HG03460 (cell line): ENCODE data around the gene TRHDE.

ENCODE experiments used
- ATAC-seq: cut with Tn5 transposase; IDR thresholded peaks from one replicate; pipeline ENCODE4 v1.9.1; 2021; ENCODE audit not compliant: unreplicated experiment

Gene TRHDE

DNA sequence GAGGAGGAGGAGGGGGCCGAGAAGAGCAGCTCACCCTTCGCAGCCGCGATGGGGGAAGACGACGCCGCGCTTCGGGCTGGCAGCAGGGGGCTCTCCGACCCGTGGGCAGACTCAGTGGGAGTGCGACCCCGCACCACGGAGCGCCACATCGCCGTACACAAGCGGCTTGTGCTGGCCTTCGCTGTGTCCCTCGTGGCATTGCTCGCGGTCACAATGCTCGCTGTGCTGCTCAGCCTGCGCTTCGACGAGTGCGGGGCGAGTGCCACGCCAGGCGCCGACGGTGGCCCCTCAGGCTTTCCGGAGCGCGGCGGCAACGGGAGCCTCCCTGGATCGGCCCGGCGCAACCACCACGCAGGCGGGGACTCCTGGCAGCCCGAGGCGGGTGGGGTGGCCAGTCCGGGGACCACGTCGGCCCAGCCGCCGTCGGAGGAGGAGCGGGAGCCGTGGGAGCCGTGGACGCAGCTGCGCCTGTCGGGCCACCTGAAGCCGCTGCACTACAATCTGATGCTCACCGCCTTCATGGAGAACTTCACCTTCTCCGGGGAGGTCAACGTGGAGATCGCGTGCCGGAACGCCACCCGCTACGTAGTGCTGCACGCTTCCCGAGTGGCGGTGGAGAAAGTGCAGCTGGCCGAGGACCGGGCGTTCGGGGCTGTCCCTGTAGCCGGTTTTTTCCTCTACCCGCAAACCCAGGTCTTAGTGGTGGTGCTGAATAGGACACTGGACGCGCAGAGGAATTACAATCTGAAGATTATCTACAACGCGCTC lies 745 bp downstream of the TRHDE start:
- ATAC-seq = no peak

DNA sequence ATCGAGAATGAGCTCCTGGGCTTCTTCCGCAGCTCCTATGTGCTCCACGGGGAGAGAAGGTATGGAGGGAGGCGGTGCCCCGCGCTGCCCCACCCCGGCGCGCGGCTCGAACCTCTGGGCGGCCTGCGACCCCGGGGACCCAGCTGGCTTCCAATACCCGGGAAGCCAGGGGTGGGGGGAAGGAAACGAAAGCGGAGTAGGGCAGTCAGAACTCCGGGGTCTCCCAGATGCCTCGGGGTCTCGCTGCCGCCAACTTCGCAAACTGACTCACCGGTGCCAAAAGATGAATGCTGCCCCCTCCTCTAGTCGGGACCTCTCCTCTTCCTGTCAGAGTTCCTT lies 1.3 kb downstream of the TRHDE start:
- no peak for ATAC-seq

DNA sequence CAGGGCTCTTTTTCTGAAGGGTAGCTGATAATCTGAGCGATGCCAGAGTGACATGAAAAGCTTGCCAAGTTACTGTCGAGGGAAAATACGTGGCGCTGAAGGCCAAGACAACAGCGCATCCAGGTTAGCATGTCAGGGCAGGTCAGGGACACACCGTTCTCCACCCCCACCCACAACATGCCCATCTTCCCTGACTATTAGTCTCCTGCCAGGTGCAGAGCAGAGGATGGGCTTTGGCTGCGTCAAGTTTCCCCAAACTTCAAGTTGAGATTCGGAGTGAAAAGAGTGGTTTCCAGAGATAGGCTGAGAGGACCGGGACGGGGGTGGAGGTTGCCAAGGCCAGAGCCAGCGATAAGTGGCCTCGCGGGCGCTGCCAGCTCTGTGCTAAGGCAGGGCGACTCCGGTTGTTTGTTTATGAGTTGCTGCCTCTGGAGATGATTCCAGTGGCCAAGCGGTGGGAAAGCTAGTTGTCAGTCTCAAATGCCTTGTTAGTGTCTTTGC lies 1.7 kb downstream of the TRHDE start:
- no peak for ATAC-seq

DNA sequence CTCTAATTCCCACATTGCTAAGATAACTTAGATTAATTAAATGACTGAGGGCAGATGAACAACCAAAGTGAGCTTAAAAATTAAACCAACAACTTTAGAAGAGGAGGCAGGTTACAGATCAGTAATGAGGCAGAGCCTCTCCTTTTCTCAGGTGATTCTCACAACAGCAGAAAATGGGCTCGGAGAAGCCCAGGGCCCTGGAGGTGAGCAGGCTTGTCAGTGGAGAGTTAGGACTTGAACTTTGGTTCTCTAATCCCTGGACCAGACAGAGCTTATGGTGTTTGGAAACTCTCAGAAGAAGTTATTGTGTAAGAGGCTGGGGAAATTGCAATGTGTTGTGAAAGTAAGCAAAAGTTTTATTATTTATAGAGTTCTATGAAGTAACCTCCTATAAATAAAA lies 2.8 kb downstream of the TRHDE start:
- no peak for ATAC-seq

DNA sequence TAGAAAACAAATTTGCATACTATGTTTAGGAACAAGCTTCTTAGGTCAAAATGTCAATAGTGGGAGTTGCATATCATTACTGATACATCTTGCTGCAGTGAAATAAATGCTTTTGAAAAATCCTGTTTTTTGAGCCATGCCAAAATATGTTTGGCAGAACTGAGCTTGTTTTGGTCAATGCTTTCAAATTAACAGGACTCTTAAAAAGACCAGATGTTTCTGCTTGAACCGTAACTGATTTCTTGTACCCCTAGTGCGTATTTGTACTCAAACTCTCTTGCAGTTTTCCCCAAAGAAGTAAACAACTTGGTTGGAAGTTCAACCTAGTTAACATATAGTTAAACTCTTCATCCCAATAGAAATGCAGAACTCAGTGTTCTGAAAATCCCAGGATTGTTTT lies 3.4 kb downstream of the TRHDE start:
- ATAC-seq = no peak

DNA sequence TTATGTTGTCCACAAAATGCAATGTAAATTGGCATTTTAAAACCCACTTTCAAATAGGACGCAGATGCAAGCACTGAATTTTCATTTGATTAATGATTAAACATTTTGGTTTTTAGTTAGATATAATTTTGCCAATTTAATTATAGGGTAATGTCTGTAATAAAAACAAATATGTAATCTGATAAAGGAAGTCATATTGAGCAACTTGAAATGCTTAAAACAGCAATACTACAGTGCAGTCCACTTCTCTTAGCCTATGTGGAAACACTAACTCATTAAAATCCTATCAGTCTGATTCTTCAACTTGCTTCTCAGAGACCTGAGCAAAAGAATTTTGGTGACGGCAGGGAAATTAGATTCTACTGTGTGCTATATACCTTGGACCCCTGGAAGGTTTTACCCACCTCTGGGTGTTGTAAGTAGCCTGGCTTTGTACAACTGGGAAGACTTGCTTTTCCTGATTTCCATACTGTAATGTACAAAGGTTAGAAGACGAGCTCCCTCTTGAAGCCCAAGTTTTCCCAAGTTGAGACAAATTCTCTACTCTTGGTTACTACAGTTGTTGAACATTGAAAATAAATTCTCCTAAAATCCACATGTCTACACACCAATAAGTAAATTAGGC lies 4.1 kb downstream of the TRHDE start:
- no peak for ATAC-seq

DNA sequence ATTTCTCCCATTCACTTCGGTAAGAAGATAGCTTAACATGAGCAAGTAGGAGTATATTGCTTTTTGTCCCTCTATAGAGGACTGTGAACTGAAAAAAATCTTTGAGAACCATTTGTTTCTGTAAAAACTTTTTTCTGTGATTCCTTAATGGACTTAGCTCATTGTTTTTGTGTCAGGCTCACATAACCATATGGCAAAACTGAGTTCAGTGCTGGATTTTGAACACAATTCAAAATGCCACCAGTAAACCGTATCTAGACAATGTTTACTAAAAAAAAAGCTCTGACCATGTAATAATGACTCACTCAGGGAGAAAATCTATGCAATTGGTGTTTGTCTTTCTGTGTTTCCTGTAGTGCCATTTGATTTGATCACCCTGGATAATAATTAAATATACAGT lies 5.2 kb downstream of the TRHDE start:
- ATAC-seq = no peak

DNA sequence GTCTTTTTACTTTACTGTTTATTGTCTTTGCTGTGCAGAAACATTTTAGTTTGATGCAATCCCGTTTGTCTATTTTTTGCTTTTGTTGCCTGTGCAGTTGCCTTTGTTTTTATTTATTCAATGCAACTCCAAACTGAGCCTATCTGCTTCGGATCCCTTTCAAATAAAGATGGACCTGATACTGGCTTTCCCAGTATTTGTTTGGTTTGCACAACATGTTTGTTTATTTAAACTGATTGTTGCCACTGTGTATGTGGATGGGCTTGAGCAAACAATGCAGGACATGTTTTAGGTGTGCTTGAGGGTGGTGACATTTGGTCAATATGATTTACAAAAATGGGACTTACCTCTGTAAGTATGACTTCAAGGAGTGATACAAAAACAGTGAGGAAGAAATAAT lies 6.7 kb downstream of the TRHDE start:
- no peak for ATAC-seq

DNA sequence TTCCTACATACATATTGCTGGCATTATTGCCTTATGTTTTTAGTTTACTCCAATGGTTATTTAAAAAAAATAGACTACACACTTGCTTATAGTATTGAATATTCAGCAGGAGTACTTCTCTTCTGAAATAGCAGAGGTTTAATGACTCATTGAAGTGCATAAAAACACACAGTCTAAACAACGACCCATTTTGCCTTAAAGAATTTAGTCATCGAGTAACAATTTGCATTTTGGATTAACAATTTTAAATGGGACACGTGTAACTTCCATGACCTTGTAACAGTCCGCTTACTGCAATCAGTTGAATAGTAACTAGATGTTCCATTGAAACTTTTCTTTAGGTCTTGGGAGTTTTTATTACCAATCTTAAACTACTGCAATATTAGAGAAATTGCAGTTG lies 9.0 kb downstream of the TRHDE start:
- no peak for ATAC-seq

DNA sequence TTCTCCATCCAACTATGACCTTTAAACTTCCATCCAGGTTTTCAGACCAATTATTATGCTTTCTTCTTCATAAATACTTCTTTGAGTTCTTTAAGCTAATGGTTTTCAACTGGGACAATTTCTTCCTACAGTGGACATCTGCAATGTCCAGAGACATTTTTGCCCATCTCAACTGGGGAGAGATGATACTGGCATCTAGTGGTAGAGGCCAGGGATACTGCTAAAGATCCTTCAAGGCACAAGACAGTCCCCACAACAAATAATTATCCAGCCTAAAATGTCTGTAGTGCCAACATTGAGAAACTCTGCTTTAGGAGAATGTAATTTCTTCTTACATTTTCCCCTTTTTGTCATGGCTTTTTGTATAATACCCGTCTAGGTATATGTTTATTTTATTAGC lies 10.6 kb downstream of the TRHDE start:
- ATAC-seq = no peak

DNA sequence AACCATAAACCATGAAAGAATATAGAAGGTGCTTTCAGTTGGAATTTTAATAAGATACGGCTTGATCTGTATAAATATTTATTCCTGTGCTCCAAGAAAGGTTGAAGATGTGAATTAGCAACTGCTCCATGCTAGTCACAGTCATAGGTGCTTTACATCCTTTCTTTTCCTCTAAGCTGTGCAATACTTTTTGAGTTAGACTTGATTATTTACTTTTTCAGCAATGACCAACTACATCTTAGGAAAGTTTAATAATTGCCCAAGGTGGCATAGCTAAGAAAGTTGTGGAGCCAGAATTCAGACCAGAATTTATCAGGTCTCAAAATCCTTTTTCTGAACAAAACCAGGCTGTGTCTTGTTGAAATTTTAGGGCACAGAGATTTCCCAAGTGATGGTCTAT lies 13.7 kb downstream of the TRHDE start:
- no peak for ATAC-seq

DNA sequence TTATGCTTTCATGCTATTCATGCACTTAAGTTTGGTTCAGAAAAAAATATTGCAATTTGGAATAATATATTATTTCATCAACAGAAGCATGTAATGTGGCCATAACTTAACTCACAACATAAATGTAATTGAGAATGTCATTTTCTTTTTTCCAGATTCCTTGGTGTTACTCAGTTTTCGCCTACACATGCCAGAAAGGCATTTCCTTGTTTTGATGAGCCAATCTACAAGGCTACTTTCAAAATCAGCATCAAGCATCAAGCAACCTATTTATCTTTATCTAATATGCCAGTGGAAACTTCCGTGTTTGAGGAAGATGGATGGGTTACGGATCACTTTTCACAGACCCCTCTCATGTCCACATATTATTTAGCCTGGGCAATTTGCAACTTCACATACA lies 14.4 kb downstream of the TRHDE start:
- ATAC-seq = no peak

DNA sequence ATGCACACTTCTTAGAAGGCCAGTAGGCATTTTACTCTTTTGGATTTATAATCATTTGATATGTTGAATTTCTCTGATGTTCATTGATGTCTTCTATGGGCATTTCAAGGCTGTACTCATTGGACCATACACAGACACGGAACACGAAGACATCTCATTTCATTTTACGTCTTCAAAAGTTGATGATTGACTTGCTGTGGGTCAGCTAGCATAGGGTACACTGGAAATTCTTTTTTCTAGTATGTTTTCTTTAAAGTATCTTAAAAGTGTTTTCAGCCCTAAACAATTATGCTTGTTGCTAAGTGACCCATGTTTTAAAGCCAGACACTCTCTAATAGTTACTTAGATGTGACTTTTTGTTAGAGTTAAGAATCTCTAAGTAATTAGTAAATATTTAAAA lies 16.3 kb downstream of the TRHDE start:
- no peak for ATAC-seq

DNA sequence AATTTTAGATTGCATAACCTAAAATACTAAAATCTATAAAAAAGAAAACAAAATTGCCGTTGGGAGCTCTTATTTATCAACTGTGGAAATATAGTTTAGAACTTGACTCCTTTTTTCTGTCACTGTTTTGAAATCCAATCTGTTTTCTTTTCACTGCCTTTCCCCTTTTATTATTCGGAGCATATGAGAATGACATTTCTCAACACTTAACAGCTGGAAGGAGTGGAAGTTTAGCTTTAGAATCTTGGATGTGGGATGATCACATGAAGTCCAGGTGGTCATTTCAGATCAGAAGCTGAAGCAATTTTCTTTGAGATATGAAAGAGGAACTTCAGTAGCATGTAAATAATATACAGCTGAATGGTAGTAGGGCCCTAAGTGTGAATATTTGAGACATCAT lies 16.7 kb downstream of the TRHDE start:
- ATAC-seq = no peak

DNA sequence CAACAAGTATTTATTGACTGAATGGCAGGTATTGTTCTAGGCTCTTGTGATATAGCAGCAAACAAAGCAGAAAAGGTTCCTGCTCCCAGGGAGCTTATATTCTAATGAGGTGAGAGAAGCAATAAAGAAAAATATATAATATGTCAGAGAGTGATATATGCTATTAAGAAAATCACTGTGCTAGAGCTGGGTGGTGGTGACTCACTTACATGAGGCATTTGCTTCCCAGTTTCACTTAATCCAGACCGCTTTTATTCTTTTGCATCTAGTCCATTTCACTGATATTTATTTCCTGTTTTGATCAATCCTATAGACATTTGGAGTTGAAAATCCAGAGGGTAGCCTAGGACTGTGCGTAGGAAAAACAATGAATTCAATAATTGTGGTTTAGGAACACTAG lies 17.5 kb downstream of the TRHDE start:
- ATAC-seq = no peak

DNA sequence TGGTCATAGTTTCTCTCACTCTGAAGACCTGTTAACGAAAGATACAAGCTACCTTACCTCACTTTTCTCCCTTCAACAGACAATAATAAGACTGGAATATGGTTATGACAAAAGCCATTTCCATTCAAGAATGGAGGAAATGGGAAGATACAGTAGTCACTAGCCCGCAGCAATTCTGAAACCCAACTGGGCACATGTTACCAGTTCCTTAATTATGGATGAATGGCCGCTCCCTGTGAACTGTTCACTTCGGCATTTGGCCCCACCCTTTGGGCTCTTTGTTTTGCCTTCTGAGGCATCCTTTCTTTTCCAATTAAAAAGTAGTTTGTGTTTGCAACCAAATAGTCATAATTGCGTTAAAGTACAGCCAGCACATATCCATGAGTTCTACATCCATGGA lies 19.0 kb downstream of the TRHDE start:
- ATAC-seq = no peak

DNA sequence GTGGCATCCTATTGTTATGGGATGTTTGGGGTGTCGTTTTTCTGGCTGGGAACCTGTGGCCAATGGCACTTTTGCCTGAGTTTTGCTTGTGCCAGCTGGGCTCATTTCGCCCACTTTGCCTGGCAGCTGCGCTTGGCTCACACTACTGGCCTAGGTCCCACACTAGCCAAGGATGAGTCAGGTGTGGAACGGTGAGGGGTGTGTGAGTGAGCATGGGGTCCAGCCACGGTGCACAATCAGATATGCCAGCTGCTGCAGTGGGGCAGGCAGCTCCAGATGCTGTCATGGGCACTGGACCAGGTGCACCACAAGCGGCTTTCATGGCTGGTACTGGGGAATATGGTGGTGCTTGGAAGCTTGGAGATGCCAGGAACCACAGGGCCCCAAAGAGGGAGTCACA lies 21.5 kb downstream of the TRHDE start:
- ATAC-seq = no peak

DNA sequence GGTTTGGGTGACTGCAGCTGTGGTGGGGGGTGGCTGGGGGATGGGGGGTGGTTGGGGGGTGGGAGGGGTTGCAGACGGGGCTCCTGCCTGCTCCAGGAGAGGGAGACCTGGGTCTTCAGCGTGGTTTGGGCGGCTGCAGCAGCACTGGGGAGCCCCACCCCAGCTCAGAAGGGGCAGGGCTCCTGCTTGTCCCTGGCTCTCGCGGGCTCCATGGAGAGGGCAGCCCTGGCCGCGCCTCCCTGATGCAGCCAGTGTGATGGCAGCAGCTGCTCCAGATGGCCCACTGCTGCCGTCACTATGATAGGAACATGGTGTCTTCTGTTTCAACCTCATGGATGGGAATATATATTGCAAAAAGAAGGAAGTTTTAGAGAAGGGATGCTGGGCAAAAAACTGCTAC lies 22.9 kb downstream of the TRHDE start:
- ATAC-seq = no peak

DNA sequence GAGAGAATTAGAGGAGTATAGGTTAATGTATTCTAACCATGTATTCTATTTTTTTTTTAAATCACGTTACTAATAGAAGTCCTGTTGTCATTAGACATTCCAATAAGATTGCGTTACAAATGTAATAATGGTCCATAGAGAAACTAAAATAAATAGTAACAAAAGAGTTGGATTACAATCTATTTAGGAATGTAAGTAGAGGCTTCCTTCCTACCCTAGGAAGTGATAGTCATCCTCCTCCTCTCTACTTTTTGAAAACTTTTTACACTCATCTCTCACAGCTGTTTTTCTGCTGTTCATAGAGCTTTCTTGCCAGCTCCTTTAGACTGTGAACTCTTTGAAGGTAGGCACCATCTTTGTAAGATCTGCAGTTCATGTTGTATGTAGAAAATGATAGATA lies 23.6 kb downstream of the TRHDE start:
- ATAC-seq = no peak

DNA sequence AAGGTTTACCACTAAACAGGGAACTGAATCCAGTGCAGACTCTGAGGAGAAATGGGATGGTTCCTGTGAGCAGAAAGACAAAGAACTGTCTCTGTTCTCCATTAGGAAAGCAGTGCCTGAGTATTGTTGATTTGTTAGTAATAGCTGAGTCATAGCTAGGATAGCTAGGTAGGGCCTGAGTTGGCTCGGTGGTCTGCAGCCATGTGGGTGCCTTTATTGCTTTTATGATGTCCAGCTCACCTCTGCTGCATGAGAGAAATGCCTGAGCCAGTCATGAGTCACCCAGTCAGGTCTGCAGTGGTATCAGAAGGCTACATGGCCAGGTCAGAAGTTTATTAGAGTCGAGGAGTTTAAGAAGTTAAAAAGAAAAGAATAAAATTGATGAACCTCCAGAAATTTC lies 24.2 kb downstream of the TRHDE start:
- ATAC-seq = no peak

DNA sequence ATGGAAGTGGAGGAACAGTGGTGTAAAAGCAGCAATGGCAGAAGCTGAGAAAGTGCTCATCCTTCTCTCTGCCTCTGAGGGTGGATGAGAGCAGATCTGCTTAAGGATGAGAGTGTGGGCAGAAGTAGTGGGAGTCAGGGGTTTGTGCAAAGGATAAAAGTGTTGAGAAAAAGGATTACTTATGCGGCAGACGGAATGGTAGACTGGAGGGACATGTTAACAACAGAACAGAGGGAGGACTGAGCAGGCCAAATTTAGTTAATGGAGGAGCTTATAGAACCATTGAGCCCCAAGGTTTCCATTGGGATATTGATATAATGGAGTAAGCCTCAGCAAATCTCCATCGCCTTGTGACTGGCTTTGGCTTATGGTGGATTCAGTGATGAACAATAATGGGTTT lies 25.5 kb downstream of the TRHDE start:
- no peak for ATAC-seq

DNA sequence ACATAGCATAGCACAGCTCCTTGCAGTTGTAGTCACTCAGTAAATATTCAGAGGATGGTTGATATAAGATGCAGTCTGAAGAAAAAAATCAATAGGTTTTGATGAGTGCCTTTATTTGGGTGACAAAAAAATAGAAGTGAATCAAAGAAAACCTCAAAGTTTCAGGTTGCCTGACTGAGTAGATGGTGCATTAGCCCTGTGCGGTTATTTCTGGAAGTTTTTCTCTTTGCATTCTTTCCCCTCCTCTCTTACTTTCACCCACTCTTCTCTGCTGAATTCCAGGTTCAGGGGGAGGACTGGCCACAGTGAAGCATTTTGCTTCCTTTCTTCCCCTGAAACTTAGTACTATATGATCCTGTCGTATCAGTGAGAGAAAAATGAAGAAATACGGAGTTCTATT lies 28.6 kb downstream of the TRHDE start:
- no peak for ATAC-seq

DNA sequence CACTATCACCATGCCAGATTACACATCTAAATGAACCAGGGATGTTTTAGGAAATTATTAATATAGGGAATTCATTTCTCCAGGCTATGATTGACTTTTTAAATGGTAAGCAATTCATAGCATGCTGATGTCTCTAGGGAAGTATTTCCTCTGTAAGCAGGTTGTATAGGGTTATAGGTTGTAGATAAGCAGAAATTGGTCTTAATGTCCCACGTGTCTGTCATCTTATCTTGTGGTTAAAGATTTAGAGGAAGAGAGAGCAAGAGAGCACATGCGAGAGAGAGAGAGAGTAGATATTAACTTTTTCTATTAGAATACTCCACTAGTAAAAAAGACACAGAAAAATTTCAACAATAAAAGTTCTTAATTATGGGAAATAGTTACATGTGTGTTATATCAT lies 32.6 kb downstream of the TRHDE start:
- no peak for ATAC-seq
